ENCODE results near the gene LSM4.

Gene LSM4

DNA sequence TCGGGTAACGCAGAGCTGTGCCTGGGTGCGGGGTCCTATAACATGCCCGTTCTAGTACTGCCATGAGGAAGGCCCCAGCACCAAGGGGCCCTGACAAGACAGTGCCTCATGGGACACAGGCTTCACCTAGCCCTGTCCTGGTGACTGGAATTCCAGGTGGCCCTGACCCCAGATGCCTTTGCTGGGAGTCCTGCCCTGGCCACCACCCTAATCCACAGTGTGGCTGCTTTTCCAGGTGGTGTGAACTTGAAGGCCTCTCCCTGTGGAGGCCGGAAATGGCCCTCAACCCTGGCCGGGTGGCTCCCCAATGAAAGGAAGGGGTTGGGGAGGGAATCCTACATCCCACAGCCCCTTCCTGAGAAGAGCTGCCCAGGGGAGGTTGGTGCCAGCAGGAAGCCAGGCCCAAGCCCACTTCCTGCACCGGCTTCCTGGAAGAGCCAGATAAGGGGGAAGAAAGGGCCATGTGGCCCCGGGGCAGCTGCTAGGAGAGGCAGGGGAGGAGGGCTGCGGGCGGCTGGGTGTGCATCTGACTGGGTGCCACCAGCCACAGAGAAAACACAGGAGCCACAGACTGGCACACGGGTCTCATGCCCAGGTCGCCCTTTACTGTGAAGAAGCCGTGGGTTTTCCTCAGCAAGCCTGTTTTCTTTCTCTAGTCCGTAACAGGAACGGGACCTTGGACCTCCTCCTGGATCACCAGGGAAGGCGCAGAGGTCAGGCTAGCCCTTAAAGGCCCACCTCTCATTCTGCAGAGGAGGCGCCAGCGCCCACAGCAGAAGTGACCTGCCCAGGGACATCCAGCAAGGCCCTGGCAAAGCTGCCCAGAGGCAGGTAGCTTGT, 4.7 kb downstream of the LSM4 start:
- DNase-seq (ENCODE audit: low spot score): no peak
- TF ChIP-seq, protein P1, sequence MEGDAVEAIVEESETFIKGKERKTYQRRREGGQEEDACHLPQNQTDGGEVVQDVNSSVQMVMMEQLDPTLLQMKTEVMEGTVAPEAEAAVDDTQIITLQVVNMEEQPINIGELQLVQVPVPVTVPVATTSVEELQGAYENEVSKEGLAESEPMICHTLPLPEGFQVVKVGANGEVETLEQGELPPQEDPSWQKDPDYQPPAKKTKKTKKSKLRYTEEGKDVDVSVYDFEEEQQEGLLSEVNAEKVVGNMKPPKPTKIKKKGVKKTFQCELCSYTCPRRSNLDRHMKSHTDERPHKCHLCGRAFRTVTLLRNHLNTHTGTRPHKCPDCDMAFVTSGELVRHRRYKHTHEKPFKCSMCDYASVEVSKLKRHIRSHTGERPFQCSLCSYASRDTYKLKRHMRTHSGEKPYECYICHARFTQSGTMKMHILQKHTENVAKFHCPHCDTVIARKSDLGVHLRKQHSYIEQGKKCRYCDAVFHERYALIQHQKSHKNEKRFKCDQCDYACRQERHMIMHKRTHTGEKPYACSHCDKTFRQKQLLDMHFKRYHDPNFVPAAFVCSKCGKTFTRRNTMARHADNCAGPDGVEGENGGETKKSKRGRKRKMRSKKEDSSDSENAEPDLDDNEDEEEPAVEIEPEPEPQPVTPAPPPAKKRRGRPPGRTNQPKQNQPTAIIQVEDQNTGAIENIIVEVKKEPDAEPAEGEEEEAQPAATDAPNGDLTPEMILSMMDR (IDR thresholded peaks at IDR 0.05; ENCODE audit: extremely low read depth, missing control alignments): no peak

GRCh38 chr19:18313398-18313797, 9.5 kb downstream of the LSM4 start:
- DNase-seq (ENCODE audit: low spot score): no peak
- TF ChIP-seq, protein P1 (IDR thresholded peaks at IDR 0.05; ENCODE audit: extremely low read depth, missing control alignments): no peak

GRCh38 chr19:18312092-18312534, 10.8 kb downstream of the LSM4 start:
- DNase-seq (ENCODE audit: low spot score): no peak
- TF ChIP-seq, protein P1 (IDR thresholded peaks at IDR 0.05; ENCODE audit: extremely low read depth, missing control alignments): no peak

DNA sequence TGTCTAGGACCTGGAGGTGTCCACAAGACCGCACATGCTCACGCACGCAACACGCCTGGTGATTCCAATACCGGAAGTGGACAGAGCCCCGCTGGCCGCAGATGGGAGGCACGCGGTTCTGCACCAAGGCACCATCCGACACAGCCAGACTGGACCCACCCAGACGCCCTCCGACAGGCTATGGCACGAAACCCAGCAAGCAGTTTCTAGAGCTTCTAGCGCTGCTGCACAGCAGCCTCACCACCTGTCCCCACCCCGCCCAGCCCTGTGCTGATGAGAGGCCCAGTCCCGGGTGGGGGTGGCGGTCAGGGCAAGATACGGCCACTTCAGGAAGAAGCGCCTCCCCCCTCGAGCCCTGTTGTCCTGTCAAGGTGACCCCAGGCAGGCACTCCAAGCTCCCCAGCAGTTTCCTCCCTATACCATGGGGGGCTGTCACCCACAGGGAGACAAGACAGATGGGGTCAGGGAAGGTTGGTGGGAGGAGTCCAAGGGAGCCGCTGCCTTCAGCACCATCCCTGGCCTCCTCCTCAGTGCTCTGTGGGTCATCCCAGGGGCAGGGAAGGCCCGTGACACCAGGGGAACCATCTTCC, 11.3 kb downstream of the LSM4 start:
- no peak for DNase-seq (ENCODE audit: low spot score)
- TF ChIP-seq, protein P1 (IDR thresholded peaks at IDR 0.05; ENCODE audit: extremely low read depth, missing control alignments): no peak

GRCh38 chr19:18310966-18311365, 11.9 kb downstream of the LSM4 start:
- TF ChIP-seq, protein P1 (IDR thresholded peaks at IDR 0.05; ENCODE audit: extremely low read depth, missing control alignments): no peak
- no peak for DNase-seq (ENCODE audit: low spot score)

DNA sequence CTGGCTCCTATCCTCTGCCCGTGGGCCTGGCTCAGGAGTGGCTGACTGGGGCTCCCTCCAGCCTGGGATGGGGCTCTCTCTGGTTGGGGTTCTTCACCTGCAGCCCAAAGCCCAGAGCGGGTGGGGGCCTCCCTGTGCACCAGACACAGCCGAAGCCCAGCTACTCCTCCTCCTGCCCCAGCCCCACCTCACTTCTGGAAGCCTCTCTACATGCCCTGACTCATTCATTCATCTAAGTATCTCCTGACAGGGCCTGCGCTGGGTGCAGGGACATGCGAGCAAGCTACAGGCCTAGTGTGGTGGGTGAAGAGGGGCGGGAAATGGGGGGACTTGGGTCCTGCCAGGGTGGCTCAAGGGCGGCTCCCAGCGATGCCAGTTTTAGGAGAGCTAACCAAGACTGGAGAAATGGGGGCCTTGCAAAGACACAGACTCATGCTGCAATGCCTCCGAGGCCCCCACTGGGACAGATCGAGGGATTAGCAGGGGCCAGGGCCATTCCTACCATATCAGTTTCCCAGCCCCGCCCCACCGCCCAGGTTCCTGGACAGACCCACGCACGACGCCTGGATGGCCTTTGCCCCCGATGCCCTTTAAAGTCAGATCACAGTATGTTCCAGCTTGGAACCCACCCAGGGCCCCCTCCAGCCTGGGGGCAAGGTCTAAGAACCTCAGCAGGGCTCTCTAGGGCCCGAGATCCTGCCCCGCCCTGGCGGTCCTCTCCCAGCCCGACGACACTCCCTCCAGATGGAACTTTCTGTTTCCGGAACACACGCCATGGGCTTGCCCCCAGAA, 12.6 kb downstream of the LSM4 start:
- DNase-seq (ENCODE audit: low spot score): no peak
- TF ChIP-seq, protein P1 (IDR thresholded peaks at IDR 0.05; ENCODE audit: extremely low read depth, missing control alignments): no peak
